DOHH2 (cell line): Measurements from ENCODE around the gene MRTFA.

ENCODE experiments used
- H3F3A ChIP-seq: fragments of 200-600 bp; sonication (generic), shearing (Covaris generic); 2 replicates; pipeline ENCODE4 v1.6.0; 2016; ENCODE audit warnings: antibody characterized with exemption, mild to moderate bottlenecking; ENCODE audit not compliant: control insufficient read depth, insufficient read depth
- H3K27ac ChIP-seq: fragments of 200-600 bp; sonication (generic); 2 replicates; pipeline ENCODE4 v1.5.1; 2014; ENCODE audit warnings: low read depth, mild to moderate bottlenecking, low read length, moderate library complexity
- H3K27me3 ChIP-seq: fragments of 200-600 bp; sonication (generic); 2 replicates; pipeline ENCODE4 v1.6.1; 2014; ENCODE audit warnings: mild to moderate bottlenecking, low read length, mixed read lengths; ENCODE audit not compliant: control insufficient read depth
- H3K36me3 ChIP-seq: fragments of 200-600 bp; sonication (generic); 2 replicates; pipeline ENCODE4 v1.6.1; 2014; ENCODE audit warnings: mild to moderate bottlenecking, low read length, moderate library complexity, mixed read lengths; ENCODE audit not compliant: control insufficient read depth
- H3K4me1 ChIP-seq: fragments of 200-600 bp; sonication (generic); 2 replicates; pipeline ENCODE4 v1.6.1; 2014; ENCODE audit warnings: mild to moderate bottlenecking, low read length, mixed read lengths; ENCODE audit not compliant: control insufficient read depth
- H3K4me2 ChIP-seq: fragments of 200-600 bp; sonication (generic); 2 replicates; pipeline ENCODE4 v1.6.0; 2014; ENCODE audit warnings: mild to moderate bottlenecking, low read length, moderate library complexity
- H3K4me3 ChIP-seq: fragments of 200-600 bp; sonication (generic); 2 replicates; pipeline ENCODE4 v1.5.1; 2014; ENCODE audit warnings: mild to moderate bottlenecking, low read length, mixed read lengths
- H3K79me2 ChIP-seq: fragments of 200-600 bp; sonication (generic); 2 replicates; pipeline ENCODE4 v1.6.1; 2014; ENCODE audit warnings: mild to moderate bottlenecking, low read length, mixed read lengths; ENCODE audit not compliant: control insufficient read depth
- H3K9me2 ChIP-seq: fragments of 200-600 bp; sonication (generic); replicated peaks from 2 replicates; pipeline ENCODE4 v1.6.1; 2014; ENCODE audit warnings: mild to moderate bottlenecking, low read length, mixed read lengths; ENCODE audit not compliant: control insufficient read depth
- H3K9me3 ChIP-seq: fragments of 200-600 bp; sonication (generic); 2 replicates; pipeline ENCODE4 v1.6.1; 2014; ENCODE audit warnings: antibody characterized with exemption, low read length, mixed read lengths; ENCODE audit not compliant: control insufficient read depth, insufficient read depth
- H4K20me1 ChIP-seq: fragments of 200-600 bp; sonication (generic); 2 replicates; pipeline ENCODE4 v1.6.0; 2014; ENCODE audit warnings: low read depth, mild to moderate bottlenecking, antibody characterized with exemption, low read length, moderate library complexity; ENCODE audit not compliant: control insufficient read depth, insufficient read depth
- CTCF ChIP-seq: fragments of 200-600 bp; sonication (generic); IDR thresholded peaks from one replicate; pipeline ENCODE4 v1.5.1; 2014; ENCODE audit warnings: antibody characterized with exemption, mild to moderate bottlenecking, low read depth, low read length; ENCODE audit not compliant: poor library complexity, severe bottlenecking
- EZH2phosphoT487 ChIP-seq: fragments of 200-600 bp; sonication (generic); IDR thresholded peaks from 2 replicates; pipeline ENCODE4 v1.6.1; 2017; ENCODE audit warnings: borderline replicate concordance, mild to moderate bottlenecking, antibody characterized with exemption, low read length, moderate library complexity, mixed read lengths

The MRTFA gene

GRCh38 chr22:40420341-40421081 lies 216.0 kb downstream of the MRTFA start:
- H3F3A ChIP-seq, result peaks cover 10% of the 10 kb centered on the region
- H3K4me1 ChIP-seq, result peaks cover 79% of the 10 kb centered on the region
- H3K79me2 ChIP-seq, result peaks cover 17% of the 10 kb centered on the region
- peaks cover 95% of the 10 kb centered on the region for H3K36me3 ChIP-seq
- no peak for TF ChIP-seq EZH2phosphoT487
- TF ChIP-seq CTCF, result no peak
- H4K20me1 ChIP-seq, result no peaks in the 10 kb centered on the region
- H3K9me2 ChIP-seq, result no peaks in the 10 kb centered on the region
- H3K27ac ChIP-seq, result no peak overlapping the region
- no peak overlapping the region for H3K4me3 ChIP-seq
- no peak overlapping the region for H3K4me2 ChIP-seq
- no peaks in the 10 kb centered on the region for H3K9me3 ChIP-seq
- H3K27me3 ChIP-seq, result no peaks in the 10 kb centered on the region

- Histone ChIP-seq H3K79me2 (peaks cover 17% of the 10 kb centered on the region), H3K4me2 (no peak overlapping the region; the same call in 1 of the 2 replicates), H3K4me1 (peaks cover 83% of the 10 kb centered on the region), H3F3A (peaks cover 15% of the 10 kb centered on the region), H3K9me3 (no peaks in the 10 kb centered on the region), H4K20me1 (no peaks in the 10 kb centered on the region), H3K27me3 (no peaks in the 10 kb centered on the region), H3K4me3 (no peak overlapping the region), H3K27ac (peak overlapping the region; percentile 62), H3K9me2 (no peaks in the 10 kb centered on the region), H3K36me3 (peaks cover 93% of the 10 kb centered on the region)
- TF ChIP-seq EZH2phosphoT487 (no peak), CTCF (no peak)
Observed at GRCh38 chr22:40419718-40420117, 216.8 kb downstream of the MRTFA start.

- Histone ChIP-seq H3K27me3 (no peaks in the 10 kb centered on the region), H3K4me3 (peak overlapping the region; percentile 84), H3K4me2 (peak overlapping the region; percentile 98), H3K79me2 (peaks cover 17% of the 10 kb centered on the region), H3F3A (peaks cover 25% of the 10 kb centered on the region), H4K20me1 (no peaks in the 10 kb centered on the region), H3K9me2 (no peaks in the 10 kb centered on the region), H3K27ac (peak overlapping the region; percentile 94), H3K36me3 (peaks cover 85% of the 10 kb centered on the region), H3K4me1 (peaks cover 84% of the 10 kb centered on the region), H3K9me3 (no peaks in the 10 kb centered on the region)
- TF ChIP-seq CTCF (no peak), EZH2phosphoT487 (no peak)
Observed at GRCh38 chr22:40418366-40419201, 217.9 kb downstream of the MRTFA start.
